Fibroblast of lung (primary cell): Measurements from ENCODE around the gene ABCA5. TPM values are rescaled to one million over a fixed set of nuclear protein-coding genes. Genes with fewer than 3 reads are reported as not detected.

Experiments
- DNase-seq, 2 donors: peaks; one replicate each; pipeline versions ENCODE4 v3.0.0 to v3.0.0-alpha.2; 2010; ENCODE audit warnings: low read depth in 2 of 2
- H2AFZ ChIP-seq: 2 replicates; pipeline ENCODE4 v1.5.1; 2012; ENCODE audit warnings: low read length, control low read depth, inconsistent platforms
- H3K27ac ChIP-seq: 2 replicates; pipeline ENCODE4 v1.5.1; 2011; ENCODE audit warnings: low read length, control low read depth; ENCODE audit not compliant: insufficient read depth
- H3K27me3 ChIP-seq: 2 replicates; pipeline ENCODE4 v1.5.1; 2011; ENCODE audit warnings: mild to moderate bottlenecking, low read length; ENCODE audit not compliant: control insufficient read depth, insufficient read depth
- H3K36me3 ChIP-seq: 2 replicates; pipeline ENCODE4 v1.5.1; 2011; ENCODE audit warnings: low read length; ENCODE audit not compliant: control insufficient read depth, insufficient read depth
- H3K4me1 ChIP-seq: 2 replicates; pipeline ENCODE4 v1.5.1; 2011; ENCODE audit warnings: low read length; ENCODE audit not compliant: control insufficient read depth, insufficient read depth; ENCODE audit errors: extremely low read depth
- H3K4me2 ChIP-seq: 2 replicates; pipeline ENCODE4 v1.5.1; 2011; ENCODE audit warnings: low read length, control low read depth; ENCODE audit not compliant: insufficient read depth; ENCODE audit errors: extremely low read depth
- H3K4me3 ChIP-seq, 4 experiments: fragments of 200-600 bp in 1 of 4; sonication (generic) in 1 of 4; replicated peaks in 1 of 4; 2 replicates each; pipeline ENCODE4 v1.5.1; 2011 to 2016; ENCODE audit warnings: low read length in 4 of 4, low read depth in 3 of 4, mild to moderate bottlenecking in 3 of 4, control low read depth in 2 of 4, inconsistent platforms in 1 of 4, mixed read lengths in 1 of 4; ENCODE audit not compliant: insufficient read depth in 1 of 4; ENCODE audit errors: control extremely low read depth in 1 of 4
- H3K79me2 ChIP-seq: 2 replicates; pipeline ENCODE4 v1.5.1; 2012; ENCODE audit warnings: mild to moderate bottlenecking, low read length, inconsistent platforms; ENCODE audit not compliant: control insufficient read depth, insufficient read depth
- H3K9ac ChIP-seq: 2 replicates; pipeline ENCODE4 v1.5.1; 2011; ENCODE audit warnings: mild to moderate bottlenecking, low read length, control low read depth; ENCODE audit not compliant: insufficient read depth
- H3K9me3 ChIP-seq: 2 replicates; pipeline ENCODE4 v1.5.1; 2012; ENCODE audit warnings: low read depth, low read length; ENCODE audit not compliant: control insufficient read depth, insufficient read depth
- H4K20me1 ChIP-seq: 2 replicates; pipeline ENCODE4 v1.5.1; 2011; ENCODE audit warnings: low read length; ENCODE audit not compliant: control insufficient read depth, insufficient read depth; ENCODE audit errors: extremely low read depth
- EZH2 ChIP-seq: IDR thresholded peaks from 2 replicates; pipeline ENCODE4 v1.5.1; 2012; ENCODE audit warnings: low read length, control low read depth, mild to moderate bottlenecking; ENCODE audit errors: missing control alignments
- polyA plus RNA-seq, 2 donors: library from polyadenylated mRNA; depleted of rRNA in 1 of 2; stranded (reverse) in 1 of 2; unstranded in 1 of 2; fragments of >200 nt; gene quantifications; 2 replicates each; pipeline ENCODE4 v1.2.1, GENCODE V29; 2011 to 2012; ENCODE audit warnings: missing spikeins in 1 of 2
- total RNA-seq: library from RNA; depleted of rRNA; stranded (reverse); fragments of >200 nt; gene quantifications from 2 replicates; pipeline ENCODE4 v1.2.1, GENCODE V29; 2014
- TF ChIP-seq, protein P1 (sequence below), 2 donors: IDR thresholded peaks in 1 of 2; conservative IDR thresholded peaks in 1 of 2; 1 replicate in 1 of 2; 2 replicates in 1 of 2; pipeline ENCODE4 v1.5.1; 2011 to 2012; ENCODE audit warnings: low read length in 2 of 2, control low read depth in 1 of 2, inconsistent platforms in 1 of 2, low read depth in 1 of 2, mild to moderate bottlenecking in 1 of 2

The ABCA5 gene
- total and polyA plus RNA-seq, 2 donors (not counting 1 experiment from before 2014, with no cell fraction given), result 13.1 to 17.5 TPM

DNA sequence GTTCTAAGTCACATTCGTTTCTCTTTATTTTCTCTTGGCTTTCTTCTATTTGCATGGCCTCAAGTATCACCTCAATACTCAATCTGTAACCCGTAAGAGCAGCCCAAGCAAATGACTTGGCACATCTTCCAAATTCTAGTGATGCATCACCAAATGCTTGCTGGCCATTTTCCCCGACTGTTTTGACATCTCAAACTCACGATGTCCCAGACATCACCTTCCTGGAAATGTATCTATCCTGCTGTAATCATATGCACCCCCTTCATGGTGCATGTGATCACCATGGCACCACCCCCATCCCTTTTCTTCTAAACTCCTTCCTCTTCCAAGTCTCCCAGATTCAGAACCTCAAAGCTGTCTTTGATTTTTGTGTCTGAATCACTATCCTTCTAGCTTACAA, 24.0 kb upstream of the ABCA5 start:
- Histone ChIP-seq H3K9ac (no peak overlapping the region), H3K27me3 (no peaks in the 10 kb centered on the region), H4K20me1 (no peaks in the 10 kb centered on the region), H2AFZ (no peak overlapping the region), H3K36me3 (no peaks in the 10 kb centered on the region), H3K27ac (no peak overlapping the region), H3K79me2 (no peaks in the 10 kb centered on the region), H3K4me1 (no peaks in the 10 kb centered on the region), H3K4me2 (no peak overlapping the region), H3K4me3 (no peak overlapping the region), H3K9me3 (no peaks in the 10 kb centered on the region)
- no peak for TF ChIP-seq EZH2
- TF ChIP-seq, protein P1, sequence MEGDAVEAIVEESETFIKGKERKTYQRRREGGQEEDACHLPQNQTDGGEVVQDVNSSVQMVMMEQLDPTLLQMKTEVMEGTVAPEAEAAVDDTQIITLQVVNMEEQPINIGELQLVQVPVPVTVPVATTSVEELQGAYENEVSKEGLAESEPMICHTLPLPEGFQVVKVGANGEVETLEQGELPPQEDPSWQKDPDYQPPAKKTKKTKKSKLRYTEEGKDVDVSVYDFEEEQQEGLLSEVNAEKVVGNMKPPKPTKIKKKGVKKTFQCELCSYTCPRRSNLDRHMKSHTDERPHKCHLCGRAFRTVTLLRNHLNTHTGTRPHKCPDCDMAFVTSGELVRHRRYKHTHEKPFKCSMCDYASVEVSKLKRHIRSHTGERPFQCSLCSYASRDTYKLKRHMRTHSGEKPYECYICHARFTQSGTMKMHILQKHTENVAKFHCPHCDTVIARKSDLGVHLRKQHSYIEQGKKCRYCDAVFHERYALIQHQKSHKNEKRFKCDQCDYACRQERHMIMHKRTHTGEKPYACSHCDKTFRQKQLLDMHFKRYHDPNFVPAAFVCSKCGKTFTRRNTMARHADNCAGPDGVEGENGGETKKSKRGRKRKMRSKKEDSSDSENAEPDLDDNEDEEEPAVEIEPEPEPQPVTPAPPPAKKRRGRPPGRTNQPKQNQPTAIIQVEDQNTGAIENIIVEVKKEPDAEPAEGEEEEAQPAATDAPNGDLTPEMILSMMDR (conservative IDR thresholded peaks at IDR 0.05 in 1 of 2, IDR thresholded peaks at IDR 0.05 in 1 of 2; ENCODE audit: low read depth in 1 of 2, low read length in 2 of 2), result no peak
- DNase-seq, result no peak

DNA sequence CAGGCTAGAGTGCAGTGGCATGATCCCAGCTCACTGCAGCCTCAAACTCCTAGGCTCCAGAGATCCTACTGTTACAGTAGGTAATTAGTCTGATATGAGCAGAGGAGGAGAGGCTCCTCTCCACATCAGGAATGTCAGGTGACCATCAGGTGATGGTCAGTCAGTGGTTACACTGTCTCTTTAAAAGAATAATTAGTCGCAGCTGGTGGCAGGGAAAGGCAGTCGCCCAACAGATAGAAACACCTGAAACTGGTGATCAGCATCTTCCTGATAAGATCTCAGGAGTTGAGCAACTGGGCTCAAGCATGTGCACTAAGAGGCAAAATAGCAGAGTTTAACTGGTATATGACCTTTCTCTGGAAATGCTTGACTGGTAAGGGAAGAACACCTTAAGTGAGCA, 21.5 kb upstream of the ABCA5 start:
- H2AFZ ChIP-seq, result no peak overlapping the region
- no peak for DNase-seq
- TF ChIP-seq, protein P1 (conservative IDR thresholded peaks at IDR 0.05 in 1 of 2, IDR thresholded peaks at IDR 0.05 in 1 of 2; ENCODE audit: low read depth in 1 of 2, low read length in 2 of 2), result no peak
- TF ChIP-seq EZH2, result no peak

DNA sequence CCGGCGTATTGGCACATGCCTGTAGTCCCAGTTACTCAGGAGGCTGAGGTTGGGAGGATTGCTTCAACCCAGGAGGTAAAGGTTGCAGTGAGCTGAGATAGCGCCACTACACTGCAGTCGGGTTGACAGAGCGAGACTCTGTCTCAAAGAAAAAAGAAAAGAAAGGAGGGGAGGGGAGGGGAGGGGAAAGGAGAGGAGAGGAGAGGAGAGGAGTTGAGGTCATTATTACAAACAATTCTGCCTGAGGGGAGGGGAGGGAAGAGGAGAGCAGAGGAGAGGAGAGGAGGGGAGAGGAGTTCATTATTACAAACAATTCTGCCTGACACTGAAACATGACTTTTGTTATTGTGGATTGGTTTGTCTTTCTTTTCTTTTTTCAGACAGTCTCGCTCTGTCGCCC, 19.8 kb upstream of the ABCA5 start:
- Histone ChIP-seq H3K79me2 (no peaks in the 10 kb centered on the region), H3K4me3 (no peak overlapping the region), H2AFZ (no peak overlapping the region), H3K9me3 (no peaks in the 10 kb centered on the region), H4K20me1 (no peaks in the 10 kb centered on the region), H3K4me2 (no peak overlapping the region), H3K36me3 (no peaks in the 10 kb centered on the region), H3K27ac (no peak overlapping the region), H3K4me1 (no peaks in the 10 kb centered on the region), H3K27me3 (no peaks in the 10 kb centered on the region), H3K9ac (no peak overlapping the region)
- no peak for DNase-seq
- no peak for TF ChIP-seq EZH2
- TF ChIP-seq, protein P1 (conservative IDR thresholded peaks at IDR 0.05 in 1 of 2, IDR thresholded peaks at IDR 0.05 in 1 of 2; ENCODE audit: low read depth in 1 of 2, low read length in 2 of 2), result no peak

More for the DNA sequence above, 21.5 kb upstream of the ABCA5 start:
- Histone ChIP-seq H3K27ac (no peak overlapping the region), H3K4me3 (no peak overlapping the region), H4K20me1 (no peaks in the 10 kb centered on the region), H3K36me3 (no peaks in the 10 kb centered on the region), H3K9ac (no peak overlapping the region), H3K4me1 (no peaks in the 10 kb centered on the region), H3K79me2 (no peaks in the 10 kb centered on the region), H3K27me3 (no peaks in the 10 kb centered on the region), H3K4me2 (no peak overlapping the region), H3K9me3 (no peaks in the 10 kb centered on the region)
